Measurements from ENCODE around the gene CCL25. TPM values are rescaled to one million over a fixed set of nuclear protein-coding genes. Genes with fewer than 3 reads are reported as not detected.

CCL25 gene
- polyA plus RNA-seq, 1 of the 3 experiments (the other 2 are of a cell fraction): not detected

DNA sequence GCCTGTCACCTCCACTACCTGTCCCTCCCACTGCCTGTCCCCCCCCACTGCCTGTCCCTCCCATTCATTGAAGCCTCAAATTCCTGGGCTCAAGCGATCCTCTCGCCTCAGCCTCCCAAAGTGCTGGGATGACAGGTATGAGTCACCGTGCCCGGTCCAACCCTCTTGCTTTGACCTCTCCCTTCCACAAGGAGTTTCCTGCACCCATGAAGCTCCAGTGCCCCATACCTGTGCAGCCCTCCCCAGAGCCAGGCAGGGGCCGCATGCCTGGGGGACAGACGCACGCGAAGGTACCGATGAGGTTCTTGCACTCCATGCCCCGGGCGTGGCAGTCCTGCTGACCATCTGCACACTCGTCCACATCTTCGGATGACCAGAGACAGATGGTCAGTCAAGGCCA, 34.3 kb downstream of the CCL25 start:
- Histone ChIP-seq H3K27ac (ENCODE audit: low read depth in 2 of 2, low read length in 1 of 2) (no peak overlapping the region), H3K9me3 (no peaks in the 10 kb centered on the region), H3K79me2 (ENCODE audit: insufficient read depth) (no peaks in the 10 kb centered on the region), H3K36me3 (replicated peaks in 1 of 2; ENCODE audit: control insufficient read depth in 1 of 2, insufficient read depth in 2 of 2, low read length in 1 of 2) (no peaks in the 10 kb centered on the region), H3K27me3 (ENCODE audit: insufficient read depth) (no peaks in the 10 kb centered on the region), H2AFZ (ENCODE audit: low read depth) (no peak overlapping the region), H3K4me2 (no peak overlapping the region), H3K9ac (no peak overlapping the region), H3F3A (replicated peaks; ENCODE audit: insufficient read depth) (no peaks in the 10 kb centered on the region), H3K9me2 (no peaks in the 10 kb centered on the region), H3K4me3 (ENCODE audit: low read depth in 2 of 2, low read length in 1 of 2) (no peak overlapping the region), H3K4me1 (ENCODE audit: control insufficient read depth in 1 of 2, insufficient read depth in 2 of 2, low read depth in 1 of 2, low read length in 1 of 2) (no peaks in the 10 kb centered on the region; a peak in 1 of 4 replicates), H4K20me1 (ENCODE audit: insufficient read depth) (no peaks in the 10 kb centered on the region)
- 84% methylated on average over 9 of the region's 13 CpGs for WGBS (ENCODE audit: low lambda C conversion rate)
- ChIA-PET POLR2A (no interaction called here), CTCF (no interaction called here)
- TF ChIP-seq EP300 (IDR thresholded peaks at IDR 0.05; ENCODE audit: borderline replicate concordance in 1 of 2, low read depth in 1 of 2, low read length in 1 of 2): no peak
- no peak for TF ChIP-seq SMC3 (IDR thresholded peaks at IDR 0.05; ENCODE audit: low read depth, low read length)
- no peak for TF ChIP-seq JUND (IDR thresholded peaks at IDR 0.05)
- TF ChIP-seq YY1 (IDR thresholded peaks at IDR 0.05; ENCODE audit: low read depth): no peak
- TF ChIP-seq FOXJ3 (CRISPR knock-in tag; IDR thresholded peaks at IDR 0.05): no peak
- no peak for TF ChIP-seq GATA2 (CRISPR knock-in tag; IDR thresholded peaks at IDR 0.05)
- TF ChIP-seq NFIC (IDR thresholded peaks at IDR 0.05; ENCODE audit: borderline replicate concordance): no peak
- TF ChIP-seq, protein P1, sequence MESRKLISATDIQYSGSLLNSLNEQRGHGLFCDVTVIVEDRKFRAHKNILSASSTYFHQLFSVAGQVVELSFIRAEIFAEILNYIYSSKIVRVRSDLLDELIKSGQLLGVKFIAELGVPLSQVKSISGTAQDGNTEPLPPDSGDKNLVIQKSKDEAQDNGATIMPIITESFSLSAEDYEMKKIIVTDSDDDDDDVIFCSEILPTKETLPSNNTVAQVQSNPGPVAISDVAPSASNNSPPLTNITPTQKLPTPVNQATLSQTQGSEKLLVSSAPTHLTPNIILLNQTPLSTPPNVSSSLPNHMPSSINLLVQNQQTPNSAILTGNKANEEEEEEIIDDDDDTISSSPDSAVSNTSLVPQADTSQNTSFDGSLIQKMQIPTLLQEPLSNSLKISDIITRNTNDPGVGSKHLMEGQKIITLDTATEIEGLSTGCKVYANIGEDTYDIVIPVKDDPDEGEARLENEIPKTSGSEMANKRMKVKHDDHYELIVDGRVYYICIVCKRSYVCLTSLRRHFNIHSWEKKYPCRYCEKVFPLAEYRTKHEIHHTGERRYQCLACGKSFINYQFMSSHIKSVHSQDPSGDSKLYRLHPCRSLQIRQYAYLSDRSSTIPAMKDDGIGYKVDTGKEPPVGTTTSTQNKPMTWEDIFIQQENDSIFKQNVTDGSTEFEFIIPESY (IDR thresholded peaks at IDR 0.05; ENCODE audit: borderline replicate concordance, low read depth): no peak
- TF ChIP-seq RCOR1 (IDR thresholded peaks at IDR 0.05; ENCODE audit: low read length): no peak
- TF ChIP-seq NRF1 (IDR thresholded peaks at IDR 0.05; ENCODE audit: low read depth, low read length): no peak
- TF ChIP-seq, protein P2, sequence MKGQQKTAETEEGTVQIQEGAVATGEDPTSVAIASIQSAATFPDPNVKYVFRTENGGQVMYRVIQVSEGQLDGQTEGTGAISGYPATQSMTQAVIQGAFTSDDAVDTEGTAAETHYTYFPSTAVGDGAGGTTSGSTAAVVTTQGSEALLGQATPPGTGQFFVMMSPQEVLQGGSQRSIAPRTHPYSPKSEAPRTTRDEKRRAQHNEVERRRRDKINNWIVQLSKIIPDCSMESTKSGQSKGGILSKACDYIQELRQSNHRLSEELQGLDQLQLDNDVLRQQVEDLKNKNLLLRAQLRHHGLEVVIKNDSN (IDR thresholded peaks at IDR 0.05; ENCODE audit: borderline replicate concordance, low read depth): no peak
- TF ChIP-seq RXRA (IDR thresholded peaks at IDR 0.05; ENCODE audit: borderline replicate concordance, low read depth): no peak
- TF ChIP-seq TCF12 (IDR thresholded peaks at IDR 0.05): no peak
- no peak for TF ChIP-seq MXI1 (IDR thresholded peaks at IDR 0.05; ENCODE audit: low read depth, low read length)
- DNase-seq: no peak

DNA sequence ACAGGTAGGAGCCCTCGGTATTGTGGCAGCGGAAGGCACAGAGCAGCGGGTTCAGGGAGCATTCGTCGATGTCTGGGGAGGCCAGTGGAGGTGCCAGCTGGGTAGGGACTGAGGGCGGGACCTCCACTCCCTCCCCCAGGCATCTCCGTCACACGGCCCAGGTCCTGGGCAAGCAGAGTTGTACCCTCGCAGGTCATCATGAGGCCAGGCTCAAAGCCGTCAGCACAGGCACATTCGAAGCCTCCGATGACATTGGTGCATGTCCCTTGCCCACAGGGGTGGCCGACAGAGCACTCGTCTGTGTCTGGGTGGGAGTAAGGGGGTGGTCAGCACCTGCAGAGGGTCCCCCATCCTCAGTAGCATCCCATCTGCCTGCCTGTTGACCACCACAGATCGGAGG, 35.3 kb downstream of the CCL25 start:
- Histone ChIP-seq H3K4me2 (no peak overlapping the region), H3K4me1 (ENCODE audit: control insufficient read depth in 1 of 2, insufficient read depth in 2 of 2, low read depth in 1 of 2, low read length in 1 of 2) (no peaks in the 10 kb centered on the region; a peak in 1 of 4 replicates), H3K79me2 (ENCODE audit: insufficient read depth) (no peaks in the 10 kb centered on the region), H3K9me3 (no peaks in the 10 kb centered on the region), H3F3A (replicated peaks; ENCODE audit: insufficient read depth) (no peaks in the 10 kb centered on the region), H3K9me2 (no peaks in the 10 kb centered on the region), H2AFZ (ENCODE audit: low read depth) (no peak overlapping the region), H3K9ac (no peak overlapping the region), H3K36me3 (replicated peaks in 1 of 2; ENCODE audit: control insufficient read depth in 1 of 2, insufficient read depth in 2 of 2, low read length in 1 of 2) (no peaks in the 10 kb centered on the region), H3K27me3 (ENCODE audit: insufficient read depth) (no peaks in the 10 kb centered on the region), H3K27ac (ENCODE audit: low read depth in 2 of 2, low read length in 1 of 2) (no peak overlapping the region), H4K20me1 (ENCODE audit: insufficient read depth) (no peaks in the 10 kb centered on the region), H3K4me3 (ENCODE audit: low read depth in 2 of 2, low read length in 1 of 2) (no peak overlapping the region)
- no peak for DNase-seq
- ChIA-PET CTCF (no interaction called here), POLR2A (no interaction called here)
- TF ChIP-seq GATA2 (CRISPR knock-in tag; IDR thresholded peaks at IDR 0.05) (no peak), RCOR1 (IDR thresholded peaks at IDR 0.05; ENCODE audit: low read length) (no peak), JUND (IDR thresholded peaks at IDR 0.05) (no peak), NFIC (IDR thresholded peaks at IDR 0.05; ENCODE audit: borderline replicate concordance) (no peak), MEF2A (IDR thresholded peaks at IDR 0.05; ENCODE audit: borderline replicate concordance, low read depth) (no peak), FOSL2 (IDR thresholded peaks at IDR 0.05; ENCODE audit: borderline replicate concordance, low read depth) (no peak), EZH2phosphoT487 (IDR thresholded peaks at IDR 0.05; ENCODE audit: borderline replicate concordance, low read depth) (no peak), YY1 (IDR thresholded peaks at IDR 0.05; ENCODE audit: low read depth) (no peak), TCF12 (IDR thresholded peaks at IDR 0.05) (no peak), RAD21 (IDR thresholded peaks at IDR 0.05; ENCODE audit: low read length) (no peak), ELF1 (IDR thresholded peaks at IDR 0.05) (no peak), TAF1 (IDR thresholded peaks at IDR 0.05; ENCODE audit: borderline replicate concordance, low read depth, low read length) (no peak), SIN3A (IDR thresholded peaks at IDR 0.05; ENCODE audit: borderline replicate concordance, low read depth, low read length) (no peak), RFX5 (IDR thresholded peaks at IDR 0.05; ENCODE audit: low read length) (no peak), NRF1 (IDR thresholded peaks at IDR 0.05; ENCODE audit: low read depth, low read length) (no peak), EP300 (IDR thresholded peaks at IDR 0.05; ENCODE audit: borderline replicate concordance in 1 of 2, low read depth in 1 of 2, low read length in 1 of 2) (no peak)
- TF ChIP-seq, protein P3, sequence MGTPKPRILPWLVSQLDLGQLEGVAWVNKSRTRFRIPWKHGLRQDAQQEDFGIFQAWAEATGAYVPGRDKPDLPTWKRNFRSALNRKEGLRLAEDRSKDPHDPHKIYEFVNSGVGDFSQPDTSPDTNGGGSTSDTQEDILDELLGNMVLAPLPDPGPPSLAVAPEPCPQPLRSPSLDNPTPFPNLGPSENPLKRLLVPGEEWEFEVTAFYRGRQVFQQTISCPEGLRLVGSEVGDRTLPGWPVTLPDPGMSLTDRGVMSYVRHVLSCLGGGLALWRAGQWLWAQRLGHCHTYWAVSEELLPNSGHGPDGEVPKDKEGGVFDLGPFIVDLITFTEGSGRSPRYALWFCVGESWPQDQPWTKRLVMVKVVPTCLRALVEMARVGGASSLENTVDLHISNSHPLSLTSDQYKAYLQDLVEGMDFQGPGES (IDR thresholded peaks at IDR 0.05; ENCODE audit: low read depth, low read length): no peak
- 65% methylated on average over 9 of the region's 15 CpGs for WGBS (ENCODE audit: low lambda C conversion rate)

Data from SK-N-SH (cell line).